ENCODE results near the gene GABBR2.
"Not testable (repeated sequence)": the region's sequence is repeated elsewhere in the genome, so short reads cannot be mapped to it uniquely, and the experiment has no call there.

GABBR2 gene

GRCh38 chr9:98719055-98719454 lies 10.3 kb upstream of the GABBR2 start:
- DNase-seq = no peak

- DNase-seq = no peak
Measured at GRCh38 chr9:98714833-98715232, 6.1 kb upstream of the GABBR2 start.

- no peak for DNase-seq
Measured at GRCh38 chr9:98712987-98713386, 4.3 kb upstream of the GABBR2 start.

- DNase-seq = peak; percentile 48
Measured at GRCh38 chr9:98709968-98710965, 1.5 kb upstream of the GABBR2 start.

- DNase-seq = peak; percentile 76
Measured at GRCh38 chr9:98708103-98708932, 417 bp downstream of the GABBR2 start.

GRCh38 chr9:98707166-98708102 lies 1.3 kb downstream of the GABBR2 start:
- peak; percentile 95 for DNase-seq

- DNase-seq = peak; percentile 91
Measured at GRCh38 chr9:98706651-98707165, 2.0 kb downstream of the GABBR2 start.

- peak; percentile 43 for DNase-seq
Measured at GRCh38 chr9:98702835-98703380, 5.8 kb downstream of the GABBR2 start.

- no peak for DNase-seq
Measured at GRCh38 chr9:98702340-98702739, 6.4 kb downstream of the GABBR2 start.

GRCh38 chr9:98701576-98701975 lies 7.2 kb downstream of the GABBR2 start:
- peak; percentile 67 for DNase-seq

- no peak for DNase-seq
Measured at GRCh38 chr9:98700801-98701200, 7.9 kb downstream of the GABBR2 start.

GRCh38 chr9:98698856-98699255 lies 9.9 kb downstream of the GABBR2 start:
- DNase-seq = no peak

- DNase-seq = no peak
Measured at GRCh38 chr9:98694943-98695342, 13.8 kb downstream of the GABBR2 start.

GRCh38 chr9:98692392-98692791 lies 16.3 kb downstream of the GABBR2 start:
- DNase-seq = no peak

- DNase-seq = no peak
Measured at GRCh38 chr9:98691890-98692289, 16.8 kb downstream of the GABBR2 start.

GRCh38 chr9:98690686-98691085 lies 18.0 kb downstream of the GABBR2 start:
- DNase-seq = no peak

GRCh38 chr9:98688710-98689495 lies 19.8 kb downstream of the GABBR2 start:
- DNase-seq = no peak

- DNase-seq = peak; percentile 25
Measured at GRCh38 chr9:98687911-98688310, 20.8 kb downstream of the GABBR2 start.

GRCh38 chr9:98686961-98687855 lies 21.5 kb downstream of the GABBR2 start:
- no peak for DNase-seq

- DNase-seq = not testable (repeated sequence)
Measured at GRCh38 chr9:98684816-98685215, 23.9 kb downstream of the GABBR2 start.

All from NCI-H69 (cell line).